Endothelial cell (in vitro differentiated cells): ENCODE measurements around the gene ZCCHC24. TPM values are rescaled to one million over a fixed set of nuclear protein-coding genes. Genes with fewer than 3 reads are reported as not detected.

Source experiments
- DNase-seq: peaks from one replicate; pipeline ENCODE4 v3.0.0; 2021; ENCODE audit warnings: low spot score
- H3K27ac Mint-ChIP-seq: one replicate; pipeline ENCODE4 v1.8.0; 2021; ENCODE audit warnings: mixed read lengths, inconsistent platforms; ENCODE audit not compliant: unreplicated experiment
- H3K27me3 Mint-ChIP-seq: one replicate; pipeline ENCODE4 v1.8.0; 2021; ENCODE audit warnings: mild to moderate bottlenecking, moderate library complexity, mixed read lengths, inconsistent platforms; ENCODE audit not compliant: unreplicated experiment
- H3K36me3 Mint-ChIP-seq: one replicate; pipeline ENCODE4 v1.8.0; 2021; ENCODE audit warnings: mild to moderate bottlenecking, low read depth, mixed read lengths, inconsistent platforms; ENCODE audit not compliant: unreplicated experiment
- H3K4me1 Mint-ChIP-seq: one replicate; pipeline ENCODE4 v1.8.0; 2021; ENCODE audit warnings: mild to moderate bottlenecking, mixed read lengths, inconsistent platforms; ENCODE audit not compliant: unreplicated experiment
- H3K4me3 Mint-ChIP-seq: one replicate; pipeline ENCODE4 v1.8.0; 2021; ENCODE audit warnings: mild to moderate bottlenecking, mixed read lengths, inconsistent platforms; ENCODE audit not compliant: unreplicated experiment
- H3K9me3 Mint-ChIP-seq: one replicate; pipeline ENCODE4 v1.8.0; 2021; ENCODE audit warnings: mixed read lengths, inconsistent platforms; ENCODE audit not compliant: unreplicated experiment
- total RNA-seq: library from RNA; stranded (reverse); fragmentation: NEBNext Ultra II Directional; extraction: Animal tissue kit (Norgen Biotek cat#: 25700); gene quantifications from one replicate; pipeline ENCODE4 v1.2.1, GENCODE V29; 2021; ENCODE audit not compliant: unreplicated experiment
- TF ChIP-seq, protein P1 (sequence below): fragments of 200-600 bp; sonication (generic); IDR thresholded peaks from one replicate; pipeline ENCODE4 v1.5.0; 2021; ENCODE audit warnings: antibody characterized with exemption; ENCODE audit not compliant: unreplicated experiment

Gene ZCCHC24
- total RNA-seq, 1 donor from 2014 or later = 60.0 TPM

DNA sequence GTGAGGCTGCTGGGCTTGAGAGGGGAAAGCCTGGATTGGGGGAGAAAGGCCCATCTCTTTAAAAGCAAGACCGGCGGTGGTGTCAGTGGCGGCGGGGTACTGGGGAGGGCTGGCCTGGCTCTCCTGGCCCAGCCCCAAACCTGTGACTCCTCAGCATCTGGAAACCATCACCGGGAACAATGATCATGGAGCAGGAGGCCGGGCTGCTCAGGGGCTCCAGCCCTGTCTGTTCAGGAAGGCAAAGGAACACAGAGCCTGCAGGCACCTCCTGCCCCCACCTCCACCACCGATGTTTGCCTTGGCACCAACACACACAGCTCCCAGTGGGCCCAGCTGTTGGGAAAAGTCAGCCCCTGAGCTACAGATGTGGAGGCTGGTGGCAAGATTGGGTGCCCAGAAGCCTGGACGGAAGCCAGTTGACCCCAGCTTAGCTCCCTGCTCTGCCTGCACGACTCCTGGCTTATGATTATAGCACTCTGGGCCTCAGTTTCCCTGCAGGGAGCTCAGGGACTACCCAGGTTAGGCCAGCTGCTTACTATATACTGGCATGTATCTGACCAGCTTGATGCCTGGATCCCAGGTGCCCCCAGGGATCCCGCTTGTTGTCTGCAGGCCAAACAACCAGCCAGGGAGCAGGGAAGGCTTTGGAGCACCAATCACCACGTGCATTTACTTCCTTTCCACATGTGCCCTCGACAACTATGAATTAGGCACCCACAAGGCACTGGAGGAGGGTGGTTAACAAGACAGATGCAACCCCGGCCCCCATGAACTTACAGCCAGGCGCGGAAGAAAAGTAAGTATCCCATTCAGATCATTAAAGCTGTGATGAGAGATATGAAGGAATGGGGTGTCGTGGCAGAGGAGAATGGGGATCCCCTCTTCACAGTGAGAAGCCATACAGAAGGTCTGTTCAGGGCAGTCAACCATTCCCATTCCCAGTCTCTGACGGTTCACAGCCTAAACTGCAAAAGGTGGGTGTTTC is 37.3 kb downstream of the ZCCHC24 start:
- TF ChIP-seq, protein P1, sequence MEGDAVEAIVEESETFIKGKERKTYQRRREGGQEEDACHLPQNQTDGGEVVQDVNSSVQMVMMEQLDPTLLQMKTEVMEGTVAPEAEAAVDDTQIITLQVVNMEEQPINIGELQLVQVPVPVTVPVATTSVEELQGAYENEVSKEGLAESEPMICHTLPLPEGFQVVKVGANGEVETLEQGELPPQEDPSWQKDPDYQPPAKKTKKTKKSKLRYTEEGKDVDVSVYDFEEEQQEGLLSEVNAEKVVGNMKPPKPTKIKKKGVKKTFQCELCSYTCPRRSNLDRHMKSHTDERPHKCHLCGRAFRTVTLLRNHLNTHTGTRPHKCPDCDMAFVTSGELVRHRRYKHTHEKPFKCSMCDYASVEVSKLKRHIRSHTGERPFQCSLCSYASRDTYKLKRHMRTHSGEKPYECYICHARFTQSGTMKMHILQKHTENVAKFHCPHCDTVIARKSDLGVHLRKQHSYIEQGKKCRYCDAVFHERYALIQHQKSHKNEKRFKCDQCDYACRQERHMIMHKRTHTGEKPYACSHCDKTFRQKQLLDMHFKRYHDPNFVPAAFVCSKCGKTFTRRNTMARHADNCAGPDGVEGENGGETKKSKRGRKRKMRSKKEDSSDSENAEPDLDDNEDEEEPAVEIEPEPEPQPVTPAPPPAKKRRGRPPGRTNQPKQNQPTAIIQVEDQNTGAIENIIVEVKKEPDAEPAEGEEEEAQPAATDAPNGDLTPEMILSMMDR = no peak
- Mint-ChIP-seq H3K4me1 (peaks cover 69% of the 10 kb centered on the region), H3K27me3 (peaks cover 21% of the 10 kb centered on the region), H3K27ac (no peak overlapping the region), H3K4me3 (peak overlapping the region; percentile 18), H3K9me3 (no peaks in the 10 kb centered on the region), H3K36me3 (peaks cover 12% of the 10 kb centered on the region)
- DNase-seq = no peak

DNA sequence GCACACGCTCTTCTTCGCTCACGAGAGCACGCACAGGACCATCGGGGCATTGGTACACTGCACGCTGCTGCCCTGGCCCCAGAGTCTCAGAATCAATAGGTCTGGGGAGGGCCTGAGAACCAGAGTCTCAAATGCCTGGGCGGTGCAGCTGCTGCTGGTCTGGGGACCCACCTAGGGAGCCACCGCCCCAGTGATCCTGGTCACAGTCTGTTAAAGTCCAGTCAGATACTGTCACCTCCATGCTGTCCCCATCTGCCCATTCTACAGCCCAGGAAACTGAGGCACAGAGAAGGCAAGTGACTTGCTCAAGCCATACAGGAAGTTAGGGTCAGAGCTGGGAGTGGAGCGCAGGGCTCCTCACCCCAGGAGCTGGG is 38.0 kb downstream of the ZCCHC24 start:
- peaks cover 18% of the 10 kb centered on the region for H3K36me3 Mint-ChIP-seq
- H3K9me3 Mint-ChIP-seq = no peaks in the 10 kb centered on the region
- no peak for DNase-seq
- H3K4me3 Mint-ChIP-seq = no peak overlapping the region
- peak overlapping the region; percentile 30 for H3K27ac Mint-ChIP-seq
- TF ChIP-seq, protein P1 = no peak
- H3K27me3 Mint-ChIP-seq = peaks cover 26% of the 10 kb centered on the region
- H3K4me1 Mint-ChIP-seq = peaks cover 72% of the 10 kb centered on the region

DNA sequence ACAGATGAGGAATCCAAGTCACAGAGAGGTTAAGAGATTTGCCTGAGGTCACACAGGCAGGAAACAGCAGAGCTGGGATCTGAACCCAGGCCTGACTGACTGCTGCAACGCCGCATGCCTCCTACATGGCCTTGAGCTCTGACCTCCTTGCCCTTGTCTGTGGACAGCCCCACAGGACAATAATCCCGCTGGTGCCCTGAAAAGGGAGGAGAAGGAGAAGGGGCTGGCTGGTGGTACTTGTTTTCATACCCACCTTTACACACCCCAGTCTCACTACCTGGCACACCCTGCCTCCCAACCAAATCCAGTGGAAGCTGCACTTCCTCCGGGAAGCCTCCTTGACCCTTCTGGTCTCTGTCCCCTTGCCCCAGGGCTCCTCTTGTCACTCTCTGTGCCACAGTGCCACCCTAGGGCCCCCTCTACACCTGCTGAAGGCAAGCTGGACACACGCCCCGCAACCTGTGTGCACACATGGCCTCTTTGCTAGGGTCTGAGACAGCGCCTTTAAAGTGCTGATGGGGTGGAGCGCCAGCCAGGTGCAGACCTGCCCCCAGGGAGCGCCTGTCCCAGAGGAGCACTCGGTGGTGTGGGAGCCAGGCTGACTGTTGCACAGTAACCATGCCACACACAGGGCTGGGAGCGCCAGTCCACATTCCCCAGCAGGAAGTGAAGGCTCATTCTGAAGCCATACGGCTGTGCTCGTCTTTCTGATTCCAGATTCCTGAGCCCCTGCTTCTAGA is 38.6 kb downstream of the ZCCHC24 start:
- TF ChIP-seq, protein P1 = no peak
- peak overlapping the region; percentile 76 for H3K4me3 Mint-ChIP-seq
- no peak for DNase-seq
- peaks cover 26% of the 10 kb centered on the region for H3K27me3 Mint-ChIP-seq
- H3K27ac Mint-ChIP-seq = peak overlapping the region; percentile 30
- H3K9me3 Mint-ChIP-seq = no peaks in the 10 kb centered on the region
- H3K36me3 Mint-ChIP-seq = peaks cover 18% of the 10 kb centered on the region
- peaks cover 76% of the 10 kb centered on the region for H3K4me1 Mint-ChIP-seq

DNA sequence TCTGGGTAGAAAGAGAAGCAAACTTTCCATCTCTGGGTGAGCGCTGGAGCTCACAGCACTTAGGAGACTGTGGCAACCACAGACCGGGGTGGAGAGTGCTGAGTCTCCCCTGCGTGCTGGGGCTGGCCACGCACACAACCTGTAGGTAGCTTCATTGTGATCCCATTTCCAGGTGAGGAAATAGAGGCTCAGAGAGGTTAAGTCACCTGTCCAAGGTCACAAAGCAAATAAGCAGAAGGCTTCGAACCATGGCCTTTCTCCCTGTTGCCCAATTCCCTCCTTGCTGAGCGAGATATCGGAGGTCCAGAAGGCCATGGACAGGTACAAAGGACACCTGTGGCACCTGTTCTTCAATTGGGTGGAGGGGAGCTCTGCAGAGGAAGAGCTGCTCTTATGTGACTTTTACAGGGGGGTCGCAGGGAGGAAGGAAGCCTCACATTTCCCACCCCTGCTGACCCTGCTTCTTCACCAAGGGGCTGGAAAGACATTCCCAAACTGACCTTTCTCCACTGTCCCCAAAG is 39.4 kb downstream of the ZCCHC24 start:
- Mint-ChIP-seq H3K27me3 (peaks cover 26% of the 10 kb centered on the region), H3K9me3 (no peaks in the 10 kb centered on the region), H3K4me1 (peaks cover 84% of the 10 kb centered on the region), H3K4me3 (peak overlapping the region; percentile 44), H3K27ac (peak overlapping the region; percentile 84), H3K36me3 (peaks cover 18% of the 10 kb centered on the region)
- TF ChIP-seq, protein P1 = no peak
- no peak for DNase-seq
